ENCODE measurements around the gene ABCC11.

The ABCC11 gene

DNA sequence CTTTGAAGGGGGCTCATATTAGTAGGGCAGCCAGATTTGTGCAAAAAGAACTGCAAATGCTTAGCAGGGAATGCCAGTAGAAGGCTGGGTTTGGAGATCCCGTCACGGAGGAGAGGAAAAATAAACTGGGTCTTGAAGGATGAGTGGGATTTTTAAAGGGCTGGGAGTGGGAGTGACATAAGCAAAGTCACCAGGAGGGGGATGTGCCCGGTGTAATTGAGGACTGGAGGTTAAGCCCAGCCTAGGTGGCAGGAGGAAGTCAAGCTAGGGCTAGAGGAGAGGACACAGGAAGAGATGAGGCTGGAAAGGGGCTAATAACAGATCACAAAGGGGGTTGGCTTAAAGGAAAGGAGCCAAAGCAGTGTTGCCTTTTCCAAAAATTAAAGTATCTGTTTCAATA lies 26.4 kb downstream of the ABCC11 start:
- TF ChIP-seq EZH2phosphoT487 (conservative IDR thresholded peaks at IDR 0.05; ENCODE audit: low read length) = no peak
- TF ChIP-seq, protein P1, sequence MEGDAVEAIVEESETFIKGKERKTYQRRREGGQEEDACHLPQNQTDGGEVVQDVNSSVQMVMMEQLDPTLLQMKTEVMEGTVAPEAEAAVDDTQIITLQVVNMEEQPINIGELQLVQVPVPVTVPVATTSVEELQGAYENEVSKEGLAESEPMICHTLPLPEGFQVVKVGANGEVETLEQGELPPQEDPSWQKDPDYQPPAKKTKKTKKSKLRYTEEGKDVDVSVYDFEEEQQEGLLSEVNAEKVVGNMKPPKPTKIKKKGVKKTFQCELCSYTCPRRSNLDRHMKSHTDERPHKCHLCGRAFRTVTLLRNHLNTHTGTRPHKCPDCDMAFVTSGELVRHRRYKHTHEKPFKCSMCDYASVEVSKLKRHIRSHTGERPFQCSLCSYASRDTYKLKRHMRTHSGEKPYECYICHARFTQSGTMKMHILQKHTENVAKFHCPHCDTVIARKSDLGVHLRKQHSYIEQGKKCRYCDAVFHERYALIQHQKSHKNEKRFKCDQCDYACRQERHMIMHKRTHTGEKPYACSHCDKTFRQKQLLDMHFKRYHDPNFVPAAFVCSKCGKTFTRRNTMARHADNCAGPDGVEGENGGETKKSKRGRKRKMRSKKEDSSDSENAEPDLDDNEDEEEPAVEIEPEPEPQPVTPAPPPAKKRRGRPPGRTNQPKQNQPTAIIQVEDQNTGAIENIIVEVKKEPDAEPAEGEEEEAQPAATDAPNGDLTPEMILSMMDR (IDR thresholded peaks at IDR 0.05; ENCODE audit: insufficient read depth, low read length, poor library complexity, severe bottlenecking) = no peak
- no peaks in the 10 kb centered on the region for H3K9me3 ChIP-seq (ENCODE audit: insufficient read depth, low read length)
- no peaks in the 10 kb centered on the region for H3K79me2 ChIP-seq (ENCODE audit: insufficient read depth, low read length)
- no peak overlapping the region for H2AFZ ChIP-seq (ENCODE audit: low read depth, low read length, severe bottlenecking)
- no peaks in the 10 kb centered on the region for H3K9me2 ChIP-seq (replicated peaks; ENCODE audit: insufficient read depth, low read length)
- no peak overlapping the region for H3K27ac ChIP-seq (ENCODE audit: low read depth, low read length)
- H4K20me1 ChIP-seq (ENCODE audit: low read depth, low read length) = no peaks in the 10 kb centered on the region
- no peak overlapping the region for H3K4me2 ChIP-seq (ENCODE audit: low read depth, low read length, poor library complexity, severe bottlenecking)
- H3F3A ChIP-seq (ENCODE audit: insufficient read depth) = no peaks in the 10 kb centered on the region
- no peak overlapping the region for H3K4me3 ChIP-seq (ENCODE audit: insufficient read depth, low read length, poor library complexity, severe bottlenecking)
- H3K9ac ChIP-seq (ENCODE audit: low read length) = no peak overlapping the region
- peaks cover 3% of the 10 kb centered on the region; the same call in 1 of the 2 replicates for H3K27me3 ChIP-seq (ENCODE audit: low read length)
- H3K36me3 ChIP-seq (ENCODE audit: low read length) = no peaks in the 10 kb centered on the region

DNA sequence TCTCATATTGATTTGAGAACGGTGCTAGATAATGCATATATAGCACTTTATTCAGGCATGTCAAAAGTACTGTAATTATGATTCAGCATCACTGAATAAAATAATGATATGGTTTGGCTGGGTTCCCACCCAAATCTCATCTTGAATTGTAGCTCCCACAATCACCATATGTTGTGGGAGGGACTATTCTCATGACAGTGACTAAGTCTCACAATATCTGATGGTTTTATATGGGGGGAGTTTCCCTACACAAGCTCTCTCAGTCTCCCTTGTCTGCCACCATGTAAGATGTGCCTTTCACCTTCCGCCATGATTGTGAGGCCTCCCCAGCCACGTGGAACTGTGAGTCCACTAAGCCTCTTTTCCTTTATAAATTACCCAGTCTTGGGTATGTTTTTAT lies 28.9 kb downstream of the ABCC11 start:
- H3K9ac ChIP-seq (ENCODE audit: low read length) = no peak overlapping the region
- no peaks in the 10 kb centered on the region for H3K79me2 ChIP-seq (ENCODE audit: insufficient read depth, low read length)
- TF ChIP-seq, protein P1 (IDR thresholded peaks at IDR 0.05; ENCODE audit: insufficient read depth, low read length, poor library complexity, severe bottlenecking) = no peak
- TF ChIP-seq EZH2phosphoT487 (conservative IDR thresholded peaks at IDR 0.05; ENCODE audit: low read length) = no peak
- H3F3A ChIP-seq (ENCODE audit: insufficient read depth) = no peaks in the 10 kb centered on the region
- H3K4me2 ChIP-seq (ENCODE audit: low read depth, low read length, poor library complexity, severe bottlenecking) = no peak overlapping the region
- no peak overlapping the region for H2AFZ ChIP-seq (ENCODE audit: low read depth, low read length, severe bottlenecking)
- H3K9me2 ChIP-seq (replicated peaks; ENCODE audit: insufficient read depth, low read length) = no peaks in the 10 kb centered on the region
- no peaks in the 10 kb centered on the region for H3K9me3 ChIP-seq (ENCODE audit: insufficient read depth, low read length)
- no peaks in the 10 kb centered on the region for H3K36me3 ChIP-seq (ENCODE audit: low read length)
- H3K27me3 ChIP-seq (ENCODE audit: low read length) = no peaks in the 10 kb centered on the region
- H3K4me3 ChIP-seq (ENCODE audit: insufficient read depth, low read length, poor library complexity, severe bottlenecking) = no peak overlapping the region
- no peaks in the 10 kb centered on the region for H4K20me1 ChIP-seq (ENCODE audit: low read depth, low read length)
- H3K27ac ChIP-seq (ENCODE audit: low read depth, low read length) = no peak overlapping the region

DNA sequence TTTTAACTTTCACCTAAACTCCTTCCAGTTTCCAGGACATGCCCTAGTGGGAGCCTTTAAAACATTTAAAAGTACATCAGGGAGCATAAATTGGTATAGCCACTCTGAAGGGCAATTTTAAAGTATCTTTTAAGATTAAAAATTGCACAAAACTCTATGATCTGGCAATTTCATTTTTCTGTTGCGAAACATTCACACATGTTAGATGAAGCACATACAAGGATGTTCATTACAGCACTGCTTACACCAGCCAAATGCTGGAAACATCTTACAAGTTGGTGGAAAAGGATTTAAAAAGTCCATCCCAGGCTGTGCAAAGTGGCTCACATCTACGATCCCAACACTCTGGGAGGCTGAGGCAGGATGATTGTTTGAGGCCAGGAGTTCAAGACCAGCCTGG lies 29.6 kb downstream of the ABCC11 start:
- Histone ChIP-seq H3K36me3 (ENCODE audit: low read length) (no peaks in the 10 kb centered on the region), H3K9me2 (replicated peaks; ENCODE audit: insufficient read depth, low read length) (no peaks in the 10 kb centered on the region), H3K9me3 (ENCODE audit: insufficient read depth, low read length) (no peaks in the 10 kb centered on the region), H4K20me1 (ENCODE audit: low read depth, low read length) (no peaks in the 10 kb centered on the region), H3K9ac (ENCODE audit: low read length) (no peak overlapping the region), H3K4me3 (ENCODE audit: insufficient read depth, low read length, poor library complexity, severe bottlenecking) (no peak overlapping the region), H3K79me2 (ENCODE audit: insufficient read depth, low read length) (no peaks in the 10 kb centered on the region), H3F3A (ENCODE audit: insufficient read depth) (no peaks in the 10 kb centered on the region), H3K4me2 (ENCODE audit: low read depth, low read length, poor library complexity, severe bottlenecking) (no peak overlapping the region), H3K27ac (ENCODE audit: low read depth, low read length) (no peak overlapping the region), H2AFZ (ENCODE audit: low read depth, low read length, severe bottlenecking) (no peak overlapping the region), H3K27me3 (ENCODE audit: low read length) (no peaks in the 10 kb centered on the region)
- no peak for TF ChIP-seq EZH2phosphoT487 (conservative IDR thresholded peaks at IDR 0.05; ENCODE audit: low read length)
- TF ChIP-seq, protein P1 (IDR thresholded peaks at IDR 0.05; ENCODE audit: insufficient read depth, low read length, poor library complexity, severe bottlenecking) = no peak

Data from SU-DHL-6 (cell line).